Esophagus muscularis mucosa (tissue), 4 donors: ENCODE results near the gene CFAP57. TPM values are rescaled to one million over a fixed set of nuclear protein-coding genes. Genes with fewer than 3 reads are reported as not detected.

Source experiments
- DNase-seq: peaks from one replicate; pipeline ENCODE4 v3.0.0-alpha.2; 2017; ENCODE audit errors: extremely low spot score
- H3K27ac ChIP-seq, 4 donors: fragments of 200-600 bp; sonication (generic); replicated peaks in 1 of 4; 1 replicate in 3 of 4; 2 replicates in 1 of 4; pipeline ENCODE4 v1.5.1; 2016 to 2019; ENCODE audit warnings: mild to moderate bottlenecking in 1 of 4
- H3K27me3 ChIP-seq, 4 donors: fragments of 200-600 bp; sonication (generic); one replicate each; pipeline versions ENCODE4 v1.5.1 to v1.6.0; 2016 to 2019
- H3K36me3 ChIP-seq, 4 donors: fragments of 200-600 bp; sonication (generic); one replicate each; pipeline ENCODE4 v1.5.1; 2016 to 2019
- H3K4me1 ChIP-seq, 4 donors: fragments of 200-600 bp; sonication (generic); one replicate each; pipeline ENCODE4 v1.5.1; 2016 to 2019
- H3K4me3 ChIP-seq, 4 donors: fragments of 200-600 bp; sonication (generic); 1 replicate in 2 of 4; 2 replicates in 2 of 4; pipeline ENCODE4 v1.5.1; 2016 to 2019; ENCODE audit warnings: mild to moderate bottlenecking in 4 of 4, moderate library complexity in 1 of 4
- H3K9me3 ChIP-seq, 4 donors: fragments of 200-600 bp; sonication (generic); 1 replicate in 3 of 4; 2 replicates in 1 of 4; pipeline ENCODE4 v1.5.1; 2016 to 2019
- CTCF ChIP-seq, 3 experiments: fragments of 200-600 bp in 2 of 3; fragments of 450-650 bp in 1 of 3; sonication (generic) in 2 of 3; IDR thresholded peaks; one replicate each; pipeline ENCODE4 v1.5.1; 2017 to 2019; ENCODE audit warnings: antibody characterized with exemption in 3 of 3, mild to moderate bottlenecking in 2 of 3, moderate library complexity in 1 of 3
- EP300 ChIP-seq: sonication (generic); formaldehyde crosslinking; IDR thresholded peaks from one replicate; pipeline ENCODE4 v1.6.1; 2017; ENCODE audit warnings: antibody characterized with exemption
- POLR2A ChIP-seq: fragments of 450-650 bp; IDR thresholded peaks from one replicate; pipeline ENCODE4 v1.6.1; 2017; ENCODE audit warnings: antibody characterized with exemption, moderate library complexity, mild to moderate bottlenecking, low read depth
- POLR2AphosphoS5 ChIP-seq, 2 donors: sonication (generic); formaldehyde crosslinking; IDR thresholded peaks; one replicate each; pipeline ENCODE4 v1.6.1; 2017; ENCODE audit warnings: antibody characterized with exemption in 2 of 2
- WGBS: methylation state at CpG from one replicate; pipeline ENCODE4 v1.1.5; 2018; 5-methylcytosine and 5-hydroxymethylcytosine counted together
- intact Hi-C: fragments of 100-400 bp; cut with DNase I; formaldehyde crosslinking; loops from one replicate; pipeline ENCODE4 v1.15.1; 2023
- total RNA-seq, 4 donors: library from RNA; depleted of rRNA; stranded (reverse); fragments of >200 nt; gene quantifications; one replicate each; pipeline versions ENCODE4 v1.1.0 to v1.2.1, GENCODE V29; 2016

Gene CFAP57
- total RNA-seq, 4 donors from 2014 or later: not detected

- no peak overlapping the region for H3K4me3 ChIP-seq
- H3K36me3 ChIP-seq: peaks cover 34 to 79% (median 72%) of the 10 kb centered on the region in 4 donors
- peaks cover 0 to 2% (median 0%) of the 10 kb centered on the region in 4 donors for H3K4me1 ChIP-seq
- WGBS: 79% methylated on average over 3 of the region's 3 CpGs
- intact Hi-C loops: no loop called here
- H3K9me3 ChIP-seq: no peaks in the 10 kb centered on the region
- H3K27me3 ChIP-seq: no peaks in the 10 kb centered on the region
- no peak overlapping the region for H3K27ac ChIP-seq
- DNase-seq: no peak
- TF ChIP-seq POLR2AphosphoS5 (IDR thresholded peaks at IDR 0.05) (no peak), CTCF (IDR thresholded peaks at IDR 0.05) (no peak), POLR2A (no peak), EP300 (no peak)
These were observed 7.0 kb upstream of the CFAP57 start for GRCh38 chr1:43165162-43165561.

GRCh38 chr1:43165765-43166164 lies 6.4 kb upstream of the CFAP57 start:
- Histone ChIP-seq H3K4me1 (peaks cover 0 to 8% (median 3%) of the 10 kb centered on the region in 4 donors), H3K36me3 (peaks cover 34 to 85% (median 78%) of the 10 kb centered on the region in 4 donors), H3K4me3 (no peak overlapping the region), H3K27ac (no peak overlapping the region), H3K27me3 (no peaks in the 10 kb centered on the region), H3K9me3 (no peaks in the 10 kb centered on the region)
- 95% methylated on average over 5 of the region's 5 CpGs for WGBS
- intact Hi-C loops: no loop called here
- no peak for DNase-seq
- TF ChIP-seq EP300 (no peak), POLR2A (no peak), CTCF (IDR thresholded peaks at IDR 0.05) (no peak), POLR2AphosphoS5 (IDR thresholded peaks at IDR 0.05) (no peak)

GRCh38 chr1:43171312-43171875 lies 736 bp upstream of the CFAP57 start:
- TF ChIP-seq POLR2A: no peak
- TF ChIP-seq POLR2AphosphoS5 (IDR thresholded peaks at IDR 0.05): no peak
- TF ChIP-seq EP300: no peak
- no peak for TF ChIP-seq CTCF (IDR thresholded peaks at IDR 0.05)
- H3K4me3 ChIP-seq: peak overlapping the region; percentile 65 to 75 (median 70)
- intact Hi-C loops: no loop called here
- no peaks in the 10 kb centered on the region for H3K9me3 ChIP-seq
- peaks cover 10 to 24% (median 18%) of the 10 kb centered on the region in 4 donors for H3K4me1 ChIP-seq
- WGBS: 48% methylated on average over 10 of the region's 17 CpGs
- H3K36me3 ChIP-seq: peaks cover 22 to 44% (median 43%) of the 10 kb centered on the region in 4 donors
- H3K27me3 ChIP-seq: peaks cover 0 to 5% (median 0%) of the 10 kb centered on the region in 4 donors
- no peak for DNase-seq
- H3K27ac ChIP-seq: peak overlapping the region; percentile 10 to 71 (median 60)

GRCh38 chr1:43172527-43172972 lies 420 bp downstream of the CFAP57 start:
- H3K4me3 ChIP-seq: peak overlapping the region; percentile 65 to 75 (median 70)
- peaks cover 0 to 17% (median 2%) of the 10 kb centered on the region in 4 donors for H3K27me3 ChIP-seq
- H3K36me3 ChIP-seq: peaks cover 15 to 33% (median 32%) of the 10 kb centered on the region in 4 donors
- peaks cover 10 to 24% (median 18%) of the 10 kb centered on the region in 4 donors for H3K4me1 ChIP-seq
- TF ChIP-seq POLR2A: no peak
- peak; percentile 20 to 50 for TF ChIP-seq POLR2AphosphoS5 (IDR thresholded peaks at IDR 0.05)
- TF ChIP-seq EP300: no peak
- TF ChIP-seq CTCF (IDR thresholded peaks at IDR 0.05): no peak
- intact Hi-C loops: no loop called here
- H3K27ac ChIP-seq: peak overlapping the region; percentile 10 to 71 (median 60)
- 3% methylated on average over 20 of the region's 20 CpGs for WGBS
- no peaks in the 10 kb centered on the region for H3K9me3 ChIP-seq
- peak; percentile 98 for DNase-seq

- Histone ChIP-seq H3K27ac (no peak overlapping the region), H3K4me1 (peaks cover 10 to 24% (median 18%) of the 10 kb centered on the region in 4 donors), H3K9me3 (no peaks in the 10 kb centered on the region), H3K4me3 (no peak overlapping the region), H3K36me3 (peaks cover 0 to 10% (median 9%) of the 10 kb centered on the region in 4 donors), H3K27me3 (peaks cover 0 to 23% (median 2%) of the 10 kb centered on the region in 4 donors)
- no peak for TF ChIP-seq EP300
- TF ChIP-seq POLR2A: no peak
- TF ChIP-seq POLR2AphosphoS5 (IDR thresholded peaks at IDR 0.05): no peak
- no peak for TF ChIP-seq CTCF (IDR thresholded peaks at IDR 0.05)
- intact Hi-C loops: no loop called here
- WGBS: 81% methylated on average over 2 of the region's 2 CpGs
- DNase-seq: no peak
These were observed 2.7 kb downstream of the CFAP57 start for GRCh38 chr1:43174873-43175272.
